Mesothelial cell of epicardium (in vitro differentiated cells): Measurements from ENCODE around the gene FGD4. TPM values are rescaled to one million over a fixed set of nuclear protein-coding genes. Genes with fewer than 3 reads are reported as not detected.

Experiments
- DNase-seq, 2 experiments: peaks; one replicate each; pipeline ENCODE4 v3.0.0; 2021; ENCODE audit warnings: low spot score in 2 of 2; ENCODE audit not compliant: unreplicated experiment in 2 of 2
- H3K27ac Mint-ChIP-seq: 2 replicates; pipeline ENCODE4 v1.8.0; 2021; ENCODE audit warnings: mixed read lengths
- H3K27me3 Mint-ChIP-seq: 2 replicates; pipeline ENCODE4 v1.8.0; 2021; ENCODE audit warnings: low read depth, mixed read lengths
- H3K36me3 Mint-ChIP-seq: 2 replicates; pipeline ENCODE4 v1.8.0; 2021; ENCODE audit warnings: mixed read lengths
- H3K4me1 Mint-ChIP-seq: 2 replicates; pipeline ENCODE4 v1.8.0; 2021; ENCODE audit warnings: mixed read lengths
- H3K4me3 Mint-ChIP-seq: 2 replicates; pipeline ENCODE4 v1.8.0; 2021; ENCODE audit warnings: mild to moderate bottlenecking, moderate library complexity, mixed read lengths
- H3K9me3 Mint-ChIP-seq: 2 replicates; pipeline ENCODE4 v1.8.0; 2021; ENCODE audit warnings: mixed read lengths
- total RNA-seq: library from RNA; stranded (reverse); gene quantifications from 3 replicates; pipeline ENCODE4 v1.2.1, GENCODE V29; 2021
- TF ChIP-seq, protein P1 (sequence below): fragments of 200-600 bp; sonication (generic); IDR thresholded peaks from one replicate; pipeline ENCODE4 v1.5.0; 2021; ENCODE audit warnings: antibody characterized with exemption; ENCODE audit not compliant: unreplicated experiment

FGD4 gene
- total RNA-seq, 1 donor from 2014 or later, result 13.4 TPM

DNA sequence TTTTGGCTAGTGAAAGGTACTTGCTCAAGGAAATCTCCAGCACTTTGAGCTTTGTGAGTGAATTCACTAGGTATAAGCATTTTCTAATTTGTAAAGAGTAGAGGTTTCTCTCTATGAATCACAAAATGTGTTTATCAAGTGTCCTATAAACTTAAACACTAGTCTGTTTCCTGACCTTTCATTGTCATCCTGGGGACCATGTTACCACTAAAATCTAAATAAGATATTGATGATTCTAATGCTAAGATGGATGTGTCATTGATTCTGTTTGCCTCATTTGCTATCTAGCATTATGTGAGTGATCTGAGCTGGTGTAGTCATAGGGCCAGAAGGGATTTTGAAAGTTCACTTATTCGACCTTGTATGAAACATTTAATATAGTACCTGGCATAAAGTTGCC lies 199.3 kb downstream of the FGD4 start:
- no peak overlapping the region for H3K4me3 Mint-ChIP-seq
- H3K36me3 Mint-ChIP-seq, result peaks cover 9% of the 10 kb centered on the region
- no peaks in the 10 kb centered on the region for H3K4me1 Mint-ChIP-seq
- no peaks in the 10 kb centered on the region for H3K27me3 Mint-ChIP-seq
- no peaks in the 10 kb centered on the region for H3K9me3 Mint-ChIP-seq
- no peak for DNase-seq
- no peak overlapping the region for H3K27ac Mint-ChIP-seq
- TF ChIP-seq, protein P1, sequence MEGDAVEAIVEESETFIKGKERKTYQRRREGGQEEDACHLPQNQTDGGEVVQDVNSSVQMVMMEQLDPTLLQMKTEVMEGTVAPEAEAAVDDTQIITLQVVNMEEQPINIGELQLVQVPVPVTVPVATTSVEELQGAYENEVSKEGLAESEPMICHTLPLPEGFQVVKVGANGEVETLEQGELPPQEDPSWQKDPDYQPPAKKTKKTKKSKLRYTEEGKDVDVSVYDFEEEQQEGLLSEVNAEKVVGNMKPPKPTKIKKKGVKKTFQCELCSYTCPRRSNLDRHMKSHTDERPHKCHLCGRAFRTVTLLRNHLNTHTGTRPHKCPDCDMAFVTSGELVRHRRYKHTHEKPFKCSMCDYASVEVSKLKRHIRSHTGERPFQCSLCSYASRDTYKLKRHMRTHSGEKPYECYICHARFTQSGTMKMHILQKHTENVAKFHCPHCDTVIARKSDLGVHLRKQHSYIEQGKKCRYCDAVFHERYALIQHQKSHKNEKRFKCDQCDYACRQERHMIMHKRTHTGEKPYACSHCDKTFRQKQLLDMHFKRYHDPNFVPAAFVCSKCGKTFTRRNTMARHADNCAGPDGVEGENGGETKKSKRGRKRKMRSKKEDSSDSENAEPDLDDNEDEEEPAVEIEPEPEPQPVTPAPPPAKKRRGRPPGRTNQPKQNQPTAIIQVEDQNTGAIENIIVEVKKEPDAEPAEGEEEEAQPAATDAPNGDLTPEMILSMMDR, result no peak

GRCh38 chr12:32600681-32601080 lies 201.3 kb downstream of the FGD4 start:
- Mint-ChIP-seq H3K4me1 (peaks cover 17% of the 10 kb centered on the region), H3K36me3 (peaks cover 6% of the 10 kb centered on the region), H3K4me3 (no peak overlapping the region), H3K27me3 (no peaks in the 10 kb centered on the region), H3K9me3 (no peaks in the 10 kb centered on the region), H3K27ac (no peak overlapping the region)
- no peak for DNase-seq
- TF ChIP-seq, protein P1, result no peak

- Mint-ChIP-seq H3K4me1 (peaks cover 32% of the 10 kb centered on the region), H3K27me3 (no peaks in the 10 kb centered on the region), H3K27ac (no peak overlapping the region), H3K9me3 (no peaks in the 10 kb centered on the region), H3K36me3 (peaks cover 6% of the 10 kb centered on the region), H3K4me3 (no peak overlapping the region)
- TF ChIP-seq, protein P1, result no peak
- no peak for DNase-seq
These were observed 203.7 kb downstream of the FGD4 start for GRCh38 chr12:32603071-32603470.

- no peaks in the 10 kb centered on the region for H3K9me3 Mint-ChIP-seq
- peaks cover 32% of the 10 kb centered on the region for H3K4me1 Mint-ChIP-seq
- H3K27ac Mint-ChIP-seq, result peak overlapping the region; percentile 93
- H3K27me3 Mint-ChIP-seq, result no peaks in the 10 kb centered on the region
- no peak overlapping the region for H3K4me3 Mint-ChIP-seq
- peaks cover 1% of the 10 kb centered on the region for H3K36me3 Mint-ChIP-seq
- TF ChIP-seq, protein P1, result no peak
- no peak for DNase-seq
These were observed 204.5 kb downstream of the FGD4 start for GRCh38 chr12:32603858-32604257.

GRCh38 chr12:32604565-32604964 lies 205.2 kb downstream of the FGD4 start:
- peaks cover 32% of the 10 kb centered on the region for H3K4me1 Mint-ChIP-seq
- no peak overlapping the region for H3K4me3 Mint-ChIP-seq
- H3K9me3 Mint-ChIP-seq, result no peaks in the 10 kb centered on the region
- peaks cover 4% of the 10 kb centered on the region for H3K36me3 Mint-ChIP-seq
- TF ChIP-seq, protein P1, result no peak
- DNase-seq, result no peak
- H3K27ac Mint-ChIP-seq, result peak overlapping the region; percentile 93
- no peaks in the 10 kb centered on the region for H3K27me3 Mint-ChIP-seq

- Mint-ChIP-seq H3K4me3 (peak overlapping the region; percentile 4), H3K27ac (peak overlapping the region; percentile 88), H3K4me1 (peaks cover 32% of the 10 kb centered on the region), H3K9me3 (no peaks in the 10 kb centered on the region), H3K36me3 (peaks cover 4% of the 10 kb centered on the region), H3K27me3 (no peaks in the 10 kb centered on the region)
- TF ChIP-seq, protein P1, result no peak
- DNase-seq, result no peak
These were observed 206.2 kb downstream of the FGD4 start for GRCh38 chr12:32605326-32606095.
